ENCODE results near the gene CCR7. TPM values are rescaled to one million over a fixed set of nuclear protein-coding genes. Genes with fewer than 3 reads are reported as not detected.

CCR7 gene
- total RNA-seq, 1 experiment from 2014 or later: 0.57 TPM

DNA sequence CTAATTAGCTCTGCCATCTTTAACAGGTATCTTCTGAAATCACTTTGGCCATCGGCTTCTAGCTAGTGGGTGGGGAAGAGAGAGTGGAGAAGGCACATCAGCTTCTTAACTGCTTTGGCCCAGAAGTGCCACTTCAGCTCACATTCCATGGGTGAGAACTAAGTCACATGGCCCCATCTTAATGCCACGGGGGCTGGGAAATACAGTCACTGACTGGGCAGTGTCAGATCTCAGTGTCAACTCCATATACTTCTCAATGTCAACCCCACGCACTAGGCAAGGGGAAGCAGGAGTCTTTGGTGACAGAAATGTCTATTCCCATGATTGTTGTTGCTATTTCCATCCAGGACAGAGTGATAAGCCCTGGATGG is 29.4 kb downstream of the CCR7 start:
- ATAC-seq (no peak), DNase-seq (ENCODE audit: low spot score) (no peak)
- Mint-ChIP-seq H3K9me3 (no peaks in the 10 kb centered on the region), H3K36me3 (no peaks in the 10 kb centered on the region), H3K27ac (no peak overlapping the region), H3K4me3 (no peak overlapping the region), H3K4me1 (peaks cover 16% of the 10 kb centered on the region), H3K27me3 (ENCODE audit: low read depth) (no peaks in the 10 kb centered on the region; the same call in 1 of the 2 replicates)
- POLR2A ChIA-PET: interaction anchor here (0.7 kb wide), 1 partner anchor 60 kb away, joined by 12 read pairs; no protein-coding TSS in a partner anchor
- CTCF ChIA-PET: interaction anchor here (0.9 to 9.6 kb wide), 11 partner anchors 12 to 181 kb away, joined by 3 to 127 read pairs (median 49); partner anchors contain the start of genes CCR7, GJD3 and IGFBP4
- no peak for TF ChIP-seq ATF1 (CRISPR knock-in tag; IDR thresholded peaks at IDR 0.05)
- no peak for TF ChIP-seq TCF7 (CRISPR knock-in tag; IDR thresholded peaks at IDR 0.05; ENCODE audit: low read depth)
- TF ChIP-seq EMX1 (CRISPR knock-in tag; IDR thresholded peaks at IDR 0.05): no peak
- no peak for TF ChIP-seq FOXP1 (CRISPR knock-in tag; IDR thresholded peaks at IDR 0.05; ENCODE audit: borderline replicate concordance)
- TF ChIP-seq, protein P1, sequence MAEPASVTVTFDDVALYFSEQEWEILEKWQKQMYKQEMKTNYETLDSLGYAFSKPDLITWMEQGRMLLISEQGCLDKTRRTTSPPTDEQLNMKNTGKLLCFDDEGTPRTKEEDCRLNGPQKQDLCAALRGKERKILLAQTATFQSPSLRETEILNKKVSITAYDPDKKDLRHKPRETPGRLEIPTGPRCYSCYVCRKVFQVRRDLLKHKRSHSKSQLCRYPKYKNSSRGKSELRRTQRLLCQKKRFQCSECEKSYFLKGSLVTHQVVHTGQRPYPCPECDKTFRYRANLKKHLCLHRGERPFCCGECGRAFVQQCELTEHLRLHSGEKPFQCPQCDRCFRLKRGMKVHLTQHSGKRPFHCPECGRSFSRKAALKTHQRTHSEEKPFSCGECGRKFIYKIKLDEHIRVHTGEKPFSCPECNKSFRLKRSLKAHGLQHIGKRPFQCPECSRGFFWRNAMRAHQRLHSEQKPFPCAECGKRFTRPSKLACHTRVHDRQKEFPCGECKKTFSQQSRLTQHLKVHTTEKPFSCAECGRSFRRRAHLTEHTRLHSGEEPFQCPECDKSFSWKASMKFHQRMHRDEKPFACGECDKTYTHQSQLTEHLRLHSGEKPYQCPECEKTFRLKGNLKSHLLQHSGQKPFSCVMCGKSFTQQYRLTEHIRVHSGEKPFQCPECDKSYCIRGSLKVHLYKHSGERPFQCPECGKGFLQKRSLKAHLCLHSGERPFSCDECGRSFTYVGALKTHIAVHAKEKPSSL (CRISPR knock-in tag; conservative IDR thresholded peaks at IDR 0.05): no peak
- no peak for TF ChIP-seq MAX (CRISPR knock-in tag; IDR thresholded peaks at IDR 0.05)
- no peak for TF ChIP-seq CBFB (CRISPR knock-in tag; IDR thresholded peaks at IDR 0.05; ENCODE audit: low read depth)
- TF ChIP-seq E2F1 (CRISPR knock-in tag; IDR thresholded peaks at IDR 0.05): no peak
- TF ChIP-seq, protein P2, sequence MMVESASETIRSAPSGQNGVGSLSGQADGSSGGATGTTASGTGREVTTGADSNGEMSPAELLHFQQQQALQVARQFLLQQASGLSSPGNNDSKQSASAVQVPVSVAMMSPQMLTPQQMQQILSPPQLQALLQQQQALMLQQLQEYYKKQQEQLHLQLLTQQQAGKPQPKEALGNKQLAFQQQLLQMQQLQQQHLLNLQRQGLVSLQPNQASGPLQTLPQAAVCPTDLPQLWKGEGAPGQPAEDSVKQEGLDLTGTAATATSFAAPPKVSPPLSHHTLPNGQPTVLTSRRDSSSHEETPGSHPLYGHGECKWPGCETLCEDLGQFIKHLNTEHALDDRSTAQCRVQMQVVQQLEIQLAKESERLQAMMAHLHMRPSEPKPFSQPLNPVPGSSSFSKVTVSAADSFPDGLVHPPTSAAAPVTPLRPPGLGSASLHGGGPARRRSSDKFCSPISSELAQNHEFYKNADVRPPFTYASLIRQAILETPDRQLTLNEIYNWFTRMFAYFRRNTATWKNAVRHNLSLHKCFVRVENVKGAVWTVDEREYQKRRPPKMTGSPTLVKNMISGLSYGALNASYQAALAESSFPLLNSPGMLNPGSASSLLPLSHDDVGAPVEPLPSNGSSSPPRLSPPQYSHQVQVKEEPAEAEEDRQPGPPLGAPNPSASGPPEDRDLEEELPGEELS (CRISPR knock-in tag; IDR thresholded peaks at IDR 0.05): no peak
- TF ChIP-seq, protein P3, sequence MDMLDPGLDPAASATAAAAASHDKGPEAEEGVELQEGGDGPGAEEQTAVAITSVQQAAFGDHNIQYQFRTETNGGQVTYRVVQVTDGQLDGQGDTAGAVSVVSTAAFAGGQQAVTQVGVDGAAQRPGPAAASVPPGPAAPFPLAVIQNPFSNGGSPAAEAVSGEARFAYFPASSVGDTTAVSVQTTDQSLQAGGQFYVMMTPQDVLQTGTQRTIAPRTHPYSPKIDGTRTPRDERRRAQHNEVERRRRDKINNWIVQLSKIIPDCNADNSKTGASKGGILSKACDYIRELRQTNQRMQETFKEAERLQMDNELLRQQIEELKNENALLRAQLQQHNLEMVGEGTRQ (CRISPR knock-in tag; IDR thresholded peaks at IDR 0.05): no peak
- no peak for TF ChIP-seq TP53 (CRISPR knock-in tag; IDR thresholded peaks at IDR 0.05)
- TF ChIP-seq FOXJ3 (CRISPR knock-in tag; IDR thresholded peaks at IDR 0.05; ENCODE audit: borderline replicate concordance): no peak
- TF ChIP-seq, protein P4, sequence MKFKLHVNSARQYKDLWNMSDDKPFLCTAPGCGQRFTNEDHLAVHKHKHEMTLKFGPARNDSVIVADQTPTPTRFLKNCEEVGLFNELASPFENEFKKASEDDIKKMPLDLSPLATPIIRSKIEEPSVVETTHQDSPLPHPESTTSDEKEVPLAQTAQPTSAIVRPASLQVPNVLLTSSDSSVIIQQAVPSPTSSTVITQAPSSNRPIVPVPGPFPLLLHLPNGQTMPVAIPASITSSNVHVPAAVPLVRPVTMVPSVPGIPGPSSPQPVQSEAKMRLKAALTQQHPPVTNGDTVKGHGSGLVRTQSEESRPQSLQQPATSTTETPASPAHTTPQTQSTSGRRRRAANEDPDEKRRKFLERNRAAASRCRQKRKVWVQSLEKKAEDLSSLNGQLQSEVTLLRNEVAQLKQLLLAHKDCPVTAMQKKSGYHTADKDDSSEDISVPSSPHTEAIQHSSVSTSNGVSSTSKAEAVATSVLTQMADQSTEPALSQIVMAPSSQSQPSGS (CRISPR knock-in tag; IDR thresholded peaks at IDR 0.05; ENCODE audit: borderline replicate concordance, low read depth): no peak
- TF ChIP-seq ZNF416 (CRISPR knock-in tag; IDR thresholded peaks at IDR 0.05): no peak
- no peak for TF ChIP-seq ATF6 (CRISPR knock-in tag; IDR thresholded peaks at IDR 0.05)
- no peak for TF ChIP-seq RELA (CRISPR knock-in tag; IDR thresholded peaks at IDR 0.05; ENCODE audit: borderline replicate concordance)
- TF ChIP-seq, protein P5, sequence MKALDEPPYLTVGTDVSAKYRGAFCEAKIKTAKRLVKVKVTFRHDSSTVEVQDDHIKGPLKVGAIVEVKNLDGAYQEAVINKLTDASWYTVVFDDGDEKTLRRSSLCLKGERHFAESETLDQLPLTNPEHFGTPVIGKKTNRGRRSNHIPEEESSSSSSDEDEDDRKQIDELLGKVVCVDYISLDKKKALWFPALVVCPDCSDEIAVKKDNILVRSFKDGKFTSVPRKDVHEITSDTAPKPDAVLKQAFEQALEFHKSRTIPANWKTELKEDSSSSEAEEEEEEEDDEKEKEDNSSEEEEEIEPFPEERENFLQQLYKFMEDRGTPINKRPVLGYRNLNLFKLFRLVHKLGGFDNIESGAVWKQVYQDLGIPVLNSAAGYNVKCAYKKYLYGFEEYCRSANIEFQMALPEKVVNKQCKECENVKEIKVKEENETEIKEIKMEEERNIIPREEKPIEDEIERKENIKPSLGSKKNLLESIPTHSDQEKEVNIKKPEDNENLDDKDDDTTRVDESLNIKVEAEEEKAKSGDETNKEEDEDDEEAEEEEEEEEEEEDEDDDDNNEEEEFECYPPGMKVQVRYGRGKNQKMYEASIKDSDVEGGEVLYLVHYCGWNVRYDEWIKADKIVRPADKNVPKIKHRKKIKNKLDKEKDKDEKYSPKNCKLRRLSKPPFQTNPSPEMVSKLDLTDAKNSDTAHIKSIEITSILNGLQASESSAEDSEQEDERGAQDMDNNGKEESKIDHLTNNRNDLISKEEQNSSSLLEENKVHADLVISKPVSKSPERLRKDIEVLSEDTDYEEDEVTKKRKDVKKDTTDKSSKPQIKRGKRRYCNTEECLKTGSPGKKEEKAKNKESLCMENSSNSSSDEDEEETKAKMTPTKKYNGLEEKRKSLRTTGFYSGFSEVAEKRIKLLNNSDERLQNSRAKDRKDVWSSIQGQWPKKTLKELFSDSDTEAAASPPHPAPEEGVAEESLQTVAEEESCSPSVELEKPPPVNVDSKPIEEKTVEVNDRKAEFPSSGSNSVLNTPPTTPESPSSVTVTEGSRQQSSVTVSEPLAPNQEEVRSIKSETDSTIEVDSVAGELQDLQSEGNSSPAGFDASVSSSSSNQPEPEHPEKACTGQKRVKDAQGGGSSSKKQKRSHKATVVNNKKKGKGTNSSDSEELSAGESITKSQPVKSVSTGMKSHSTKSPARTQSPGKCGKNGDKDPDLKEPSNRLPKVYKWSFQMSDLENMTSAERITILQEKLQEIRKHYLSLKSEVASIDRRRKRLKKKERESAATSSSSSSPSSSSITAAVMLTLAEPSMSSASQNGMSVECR (CRISPR knock-in tag; IDR thresholded peaks at IDR 0.05; ENCODE audit: borderline replicate concordance): no peak
- no peak for TF ChIP-seq SMAD3 (CRISPR knock-in tag; IDR thresholded peaks at IDR 0.05; ENCODE audit: borderline replicate concordance)
- TF ChIP-seq ZNF232 (CRISPR knock-in tag; IDR thresholded peaks at IDR 0.05): no peak
- no peak for TF ChIP-seq ESRRA (CRISPR knock-in tag; IDR thresholded peaks at IDR 0.05; ENCODE audit: borderline replicate concordance)
